GM18873 (cell line): Measurements from ENCODE around the gene TRMT1.
"Not testable (repeated sequence)": the region's sequence is repeated elsewhere in the genome, so short reads cannot be mapped to it uniquely, and the experiment has no call there.

ENCODE experiments used
- ATAC-seq: cut with Tn5 transposase; IDR thresholded peaks from one replicate; pipeline ENCODE4 v1.9.1; 2021; ENCODE audit warnings: mild to moderate bottlenecking, moderate library complexity, moderate number of reproducible peaks; ENCODE audit not compliant: unreplicated experiment, low FRiP score

The TRMT1 gene

GRCh38 chr19:13150931-13151604, 34.5 kb upstream of the TRMT1 start:
- no peak for ATAC-seq

GRCh38 chr19:13150187-13150930, 33.8 kb upstream of the TRMT1 start, which contains the start of the genes IER2 and STX10:
IER2 (plus strand) TSS chr19:13150411; CDS start chr19:13153187, 2,776 bp downstream.
STX10 (minus strand) TSS chr19:13150375; CDS start chr19:13150173, 202 bp downstream.
- ATAC-seq = peak; percentile 27

DNA sequence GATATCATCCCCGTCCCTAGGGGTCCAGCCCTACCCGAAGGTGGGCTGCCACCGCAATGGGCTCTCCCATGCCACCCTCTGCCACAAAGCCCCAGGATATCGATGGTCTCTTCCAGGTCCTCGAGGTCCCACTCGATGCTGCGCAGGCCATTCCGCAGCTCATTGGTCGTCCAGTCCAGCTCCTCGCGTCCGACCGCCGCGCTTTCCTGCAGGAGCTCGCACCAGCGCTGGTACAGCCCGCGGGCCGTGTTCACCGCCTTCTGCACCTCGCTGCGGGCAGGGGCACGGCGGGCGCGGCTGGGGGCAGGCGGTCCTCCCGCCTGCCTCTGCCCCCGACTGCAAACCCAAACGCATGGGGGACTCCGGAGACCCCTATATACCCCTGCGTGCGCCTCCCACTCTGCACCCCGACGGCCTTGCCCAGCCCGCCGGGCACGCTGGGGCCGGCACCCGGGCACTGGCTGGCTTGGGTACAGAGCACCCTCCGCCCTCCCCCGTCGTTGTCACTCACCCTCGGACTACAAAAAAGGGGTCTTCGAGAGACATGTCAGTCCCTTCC, 33.2 kb upstream of the TRMT1 start:
- ATAC-seq = no peak

GRCh38 chr19:13149173-13149627, 32.7 kb upstream of the TRMT1 start:
- not testable (repeated sequence) for ATAC-seq

- ATAC-seq = no peak
These were observed 30.4 kb upstream of the TRMT1 start for GRCh38 chr19:13146763-13147563.

DNA sequence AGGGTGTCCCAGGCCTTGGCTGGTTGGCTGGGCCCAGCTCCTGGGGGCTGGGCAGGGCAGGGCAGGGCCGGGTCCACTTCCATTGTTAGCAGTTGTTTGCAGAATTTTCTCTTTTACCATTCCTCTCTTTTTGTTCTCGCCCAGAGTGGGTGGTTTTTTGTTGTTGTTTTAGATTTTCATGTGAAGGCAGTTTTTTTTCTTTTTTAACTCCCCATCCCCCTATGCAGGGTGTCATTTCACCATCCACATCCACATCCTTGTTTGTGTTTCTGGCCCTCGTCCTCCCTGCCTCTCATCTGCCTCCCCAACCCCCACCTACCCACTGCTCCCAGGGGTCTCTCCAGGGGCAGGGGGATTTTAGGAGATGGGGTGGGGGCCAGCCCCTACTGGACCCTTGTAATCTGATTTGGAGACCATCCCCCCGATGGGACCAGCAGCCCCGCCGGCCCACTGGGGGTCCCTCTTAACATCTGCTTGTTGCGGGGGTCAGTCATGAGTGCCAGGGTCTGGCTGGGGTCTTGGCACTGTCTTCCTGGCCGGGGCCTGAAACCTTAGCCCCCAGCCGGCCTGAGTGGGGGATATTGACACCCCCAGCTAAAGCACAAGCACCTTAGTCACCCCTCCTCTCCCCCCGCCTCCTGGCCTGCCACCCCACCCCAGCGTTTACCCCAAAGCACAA, 23.2 kb upstream of the TRMT1 start:
- no peak for ATAC-seq

DNA sequence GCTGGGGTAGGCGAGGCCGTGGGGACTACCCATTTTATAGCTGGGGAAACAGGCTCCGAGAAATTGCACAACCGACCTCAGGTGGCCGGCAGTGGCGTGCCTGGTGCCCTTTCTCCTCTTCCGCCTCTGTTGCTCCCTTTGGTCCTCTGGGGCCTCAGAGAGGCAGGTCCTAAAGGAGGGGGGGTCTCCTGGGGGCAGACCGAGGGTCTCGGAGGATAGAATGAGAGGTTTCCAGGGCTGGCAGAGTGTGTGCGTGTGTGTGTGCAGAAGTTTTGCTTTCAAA, 22.3 kb upstream of the TRMT1 start:
- ATAC-seq = no peak

DNA sequence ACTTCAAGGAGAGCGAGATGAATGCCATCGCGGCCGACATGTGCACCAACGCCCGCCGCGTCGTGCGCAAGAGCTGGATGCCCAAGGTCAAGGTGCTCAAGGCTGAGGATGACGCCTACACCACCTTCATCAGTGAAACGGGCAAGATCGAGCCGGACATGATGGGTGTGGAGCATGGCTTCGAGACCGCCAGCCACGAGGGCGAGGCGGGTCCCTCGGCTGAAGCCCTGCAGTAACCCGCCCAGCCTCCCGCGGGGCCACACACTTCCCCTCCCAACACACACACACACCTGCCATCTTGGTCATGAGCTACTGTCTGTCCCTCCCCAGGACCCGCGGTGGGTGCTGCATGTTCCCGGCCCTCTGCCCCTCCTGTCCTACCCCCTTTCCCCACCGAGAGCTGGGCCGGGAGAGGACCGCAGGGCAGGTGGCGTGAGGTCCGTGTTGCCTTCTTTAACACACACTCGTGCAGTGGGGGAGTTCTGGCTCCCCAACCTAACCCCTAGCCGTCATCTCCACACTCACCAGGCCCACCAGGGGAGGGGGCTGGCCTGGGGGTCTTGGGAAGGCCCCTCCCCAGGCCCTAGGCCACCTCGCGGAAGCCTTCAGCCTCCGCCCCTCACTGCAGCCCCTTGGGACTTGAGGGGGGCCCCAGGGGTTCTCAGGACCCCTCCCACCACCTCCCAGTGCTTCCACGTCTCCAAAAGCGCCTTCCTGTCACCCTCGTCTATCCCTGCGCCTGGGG, 21.8 kb upstream of the TRMT1 start:
- ATAC-seq = no peak

DNA sequence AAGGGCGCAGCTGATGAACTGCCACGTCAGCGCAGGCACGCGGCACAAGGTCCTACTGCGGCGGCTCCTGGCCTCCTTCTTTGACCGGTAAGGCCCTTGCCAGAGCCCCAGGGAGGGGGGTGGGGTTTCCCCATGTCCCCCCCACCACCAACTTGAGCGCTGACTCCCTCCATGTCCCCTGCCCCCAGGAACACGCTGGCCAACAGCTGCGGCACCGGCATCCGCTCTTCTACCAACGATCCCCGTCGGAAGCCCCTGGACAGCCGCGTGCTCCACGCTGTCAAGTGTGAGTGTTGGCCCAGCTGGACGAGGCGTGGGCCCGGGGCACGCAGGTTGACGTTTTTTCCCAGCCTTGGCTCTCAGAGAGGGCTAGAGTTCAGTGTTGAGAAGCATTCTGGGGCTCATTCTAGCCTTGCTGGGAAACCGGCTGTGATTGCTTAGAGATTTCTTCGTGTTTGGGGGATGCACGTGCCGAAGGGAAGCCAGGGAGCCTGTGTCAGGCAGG, 20.8 kb upstream of the TRMT1 start:
- ATAC-seq = no peak

GRCh38 chr19:13135068-13136062, 18.8 kb upstream of the TRMT1 start:
- ATAC-seq = no peak

DNA sequence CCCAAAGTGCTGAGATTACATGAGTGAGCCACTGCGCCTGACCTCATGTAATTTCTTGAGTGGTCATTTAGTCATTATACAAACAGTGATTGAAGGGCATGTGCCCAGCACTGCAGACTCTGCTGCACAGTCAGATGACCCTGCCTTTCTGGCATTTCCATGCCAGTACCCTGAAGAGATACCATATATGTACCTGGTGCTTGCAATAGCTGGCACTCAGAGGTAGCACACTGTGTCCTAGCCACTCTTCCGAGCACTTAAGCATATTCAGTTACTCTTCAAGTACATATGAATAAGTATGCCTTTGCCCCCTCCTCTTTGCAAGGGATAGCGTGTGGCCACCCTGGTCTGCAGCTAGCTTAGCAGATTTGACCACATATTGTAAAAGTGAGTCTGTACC, 18.1 kb upstream of the TRMT1 start:
- ATAC-seq = no peak

- ATAC-seq = no peak
These were observed 16.8 kb upstream of the TRMT1 start for GRCh38 chr19:13133241-13133870.

GRCh38 chr19:13132471-13133180, 16.1 kb upstream of the TRMT1 start:
- ATAC-seq = no peak

- ATAC-seq = no peak
These were observed 14.4 kb upstream of the TRMT1 start for GRCh38 chr19:13130886-13131490.

- ATAC-seq = no peak
These were observed 12.8 kb upstream of the TRMT1 start for GRCh38 chr19:13129384-13129783.

GRCh38 chr19:13128583-13128982, 12.0 kb upstream of the TRMT1 start:
- no peak for ATAC-seq
